Astrocyte (in vitro differentiated cells and primary cell): Measurements from ENCODE around the gene TAF4. TPM values are rescaled to one million over a fixed set of nuclear protein-coding genes. Genes with fewer than 3 reads are reported as not detected.

Experiments
- DNase-seq: peaks from one replicate; pipeline ENCODE4 v3.0.0-alpha.2; 2010; ENCODE audit warnings: low read depth
- FAIRE-seq: peaks from 2 replicates; lab custom pipeline; 2011; peaks lifted over from hg19 to GRCh38; lab: Jason Lieb, UNC
- H2AFZ ChIP-seq: 2 replicates; pipeline ENCODE4 v1.6.0; 2012; ENCODE audit warnings: low read depth, low read length, inconsistent platforms
- H3K27ac ChIP-seq: 2 replicates; pipeline ENCODE4 v1.5.1; 2011; ENCODE audit warnings: low read depth, low read length, inconsistent platforms
- H3K27me3 ChIP-seq: 2 replicates; pipeline ENCODE4 v1.6.0; 2011; ENCODE audit warnings: low read length, inconsistent platforms; ENCODE audit not compliant: insufficient read depth
- H3K36me3 ChIP-seq: 2 replicates; pipeline ENCODE4 v1.5.1; 2011; ENCODE audit warnings: low read length, inconsistent platforms; ENCODE audit not compliant: insufficient read depth
- H3K4me1 ChIP-seq: 2 replicates; pipeline ENCODE4 v1.5.1; 2011; ENCODE audit warnings: low read length, inconsistent platforms; ENCODE audit not compliant: insufficient read depth
- H3K4me2 ChIP-seq: 2 replicates; pipeline ENCODE4 v1.6.0; 2012; ENCODE audit warnings: low read length, inconsistent platforms
- H3K4me3 ChIP-seq: 2 replicates; pipeline ENCODE4 v1.5.1; 2011; ENCODE audit warnings: low read depth, mild to moderate bottlenecking, low read length, inconsistent platforms; ENCODE audit not compliant: insufficient read depth
- H3K79me2 ChIP-seq: 2 replicates; pipeline ENCODE4 v1.6.0; 2012; ENCODE audit warnings: mild to moderate bottlenecking, low read length, inconsistent platforms; ENCODE audit not compliant: insufficient read depth
- H3K9ac ChIP-seq: 2 replicates; pipeline ENCODE4 v1.6.0; 2012; ENCODE audit warnings: mild to moderate bottlenecking, low read length, inconsistent platforms
- H3K9me3 ChIP-seq: 2 replicates; pipeline ENCODE4 v1.5.1; 2012; ENCODE audit warnings: low read depth, mild to moderate bottlenecking, low read length, inconsistent platforms; ENCODE audit not compliant: insufficient read depth
- H4K20me1 ChIP-seq: 2 replicates; pipeline ENCODE4 v1.6.0; 2012; ENCODE audit warnings: low read length, inconsistent platforms; ENCODE audit not compliant: insufficient read depth
- H3K27ac Mint-ChIP-seq: one replicate; pipeline ENCODE4 v1.8.0; 2021; ENCODE audit warnings: mild to moderate bottlenecking, mixed read lengths; ENCODE audit not compliant: unreplicated experiment
- H3K27me3 Mint-ChIP-seq: one replicate; pipeline ENCODE4 v1.8.0; 2021; ENCODE audit warnings: low read depth, mixed read lengths; ENCODE audit not compliant: unreplicated experiment
- H3K36me3 Mint-ChIP-seq: one replicate; pipeline ENCODE4 v1.8.0; 2021; ENCODE audit warnings: low read depth, mixed read lengths; ENCODE audit not compliant: unreplicated experiment
- H3K4me1 Mint-ChIP-seq: one replicate; pipeline ENCODE4 v1.8.0; 2021; ENCODE audit warnings: low read depth, mixed read lengths; ENCODE audit not compliant: unreplicated experiment
- H3K4me3 Mint-ChIP-seq: one replicate; pipeline ENCODE4 v1.8.0; 2021; ENCODE audit warnings: mild to moderate bottlenecking, moderate library complexity, mixed read lengths; ENCODE audit not compliant: unreplicated experiment
- H3K9me3 Mint-ChIP-seq: one replicate; pipeline ENCODE4 v1.8.0; 2021; ENCODE audit warnings: mild to moderate bottlenecking, mixed read lengths; ENCODE audit not compliant: unreplicated experiment
- EZH2 ChIP-seq: IDR thresholded peaks from 2 replicates; pipeline ENCODE4 v1.6.1; 2012; ENCODE audit warnings: mild to moderate bottlenecking, low read length, inconsistent platforms; ENCODE audit not compliant: insufficient read depth
- total RNA-seq: library from RNA; stranded (reverse); gene quantifications from 2 replicates; pipeline ENCODE4 v1.2.1, GENCODE V29; 2021
- TF ChIP-seq, protein P1 (sequence below): IDR thresholded peaks from 2 replicates; pipeline ENCODE4 v1.5.1; 2011; ENCODE audit warnings: low read depth, mild to moderate bottlenecking, inconsistent platforms, low read length, moderate library complexity; ENCODE audit not compliant: insufficient read depth

Gene TAF4
- total RNA-seq, 1 donor from 2014 or later, result 11.8 TPM

DNA sequence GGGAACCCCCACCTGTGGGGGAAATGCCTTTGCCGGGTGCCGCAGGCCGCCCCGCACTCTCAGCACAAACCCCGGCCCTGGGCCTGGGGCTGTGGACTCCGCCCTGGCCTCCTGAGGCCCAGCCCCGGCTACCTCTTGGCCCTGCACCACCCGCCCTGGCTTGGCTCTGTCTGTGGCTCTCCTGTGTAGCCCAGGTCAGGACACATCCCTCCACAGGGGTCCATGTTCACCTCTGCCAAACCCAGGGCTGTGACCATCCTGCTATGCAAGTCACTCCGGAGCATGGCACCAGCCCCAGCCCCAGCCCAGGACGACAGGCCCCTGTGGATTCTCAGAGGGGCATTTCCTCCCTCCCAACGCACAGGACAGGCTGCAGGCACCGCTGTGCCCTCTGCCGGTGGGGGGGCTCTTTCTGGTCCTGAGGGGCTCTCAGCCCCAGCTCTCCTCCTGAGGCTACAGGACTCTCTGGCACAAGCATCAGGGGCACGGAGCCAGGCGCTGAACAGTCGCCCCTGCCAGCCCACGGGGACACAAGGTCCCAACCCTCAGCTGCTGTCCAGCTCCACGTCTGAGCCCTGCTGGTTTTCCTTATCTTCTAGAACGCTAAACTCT lies 45.7 kb downstream of the TAF4 start:
- Mint-ChIP-seq H3K36me3 (no peaks in the 10 kb centered on the region), H3K4me3 (no peak overlapping the region), H3K27me3 (no peaks in the 10 kb centered on the region), H3K4me1 (no peaks in the 10 kb centered on the region), H3K27ac (no peak overlapping the region), H3K9me3 (no peaks in the 10 kb centered on the region)
- Histone ChIP-seq H3K9me3 (no peaks in the 10 kb centered on the region), H3K27me3 (no peaks in the 10 kb centered on the region), H3K79me2 (peaks cover 80% of the 10 kb centered on the region), H3K27ac (no peak overlapping the region), H3K4me3 (no peak overlapping the region), H4K20me1 (peaks cover 91% of the 10 kb centered on the region), H3K4me2 (no peak overlapping the region), H3K4me1 (no peaks in the 10 kb centered on the region), H2AFZ (no peak overlapping the region), H3K9ac (no peak overlapping the region), H3K36me3 (no peaks in the 10 kb centered on the region)
- FAIRE-seq (no peak), DNase-seq (no peak)
- no peak for TF ChIP-seq EZH2
- TF ChIP-seq, protein P1, sequence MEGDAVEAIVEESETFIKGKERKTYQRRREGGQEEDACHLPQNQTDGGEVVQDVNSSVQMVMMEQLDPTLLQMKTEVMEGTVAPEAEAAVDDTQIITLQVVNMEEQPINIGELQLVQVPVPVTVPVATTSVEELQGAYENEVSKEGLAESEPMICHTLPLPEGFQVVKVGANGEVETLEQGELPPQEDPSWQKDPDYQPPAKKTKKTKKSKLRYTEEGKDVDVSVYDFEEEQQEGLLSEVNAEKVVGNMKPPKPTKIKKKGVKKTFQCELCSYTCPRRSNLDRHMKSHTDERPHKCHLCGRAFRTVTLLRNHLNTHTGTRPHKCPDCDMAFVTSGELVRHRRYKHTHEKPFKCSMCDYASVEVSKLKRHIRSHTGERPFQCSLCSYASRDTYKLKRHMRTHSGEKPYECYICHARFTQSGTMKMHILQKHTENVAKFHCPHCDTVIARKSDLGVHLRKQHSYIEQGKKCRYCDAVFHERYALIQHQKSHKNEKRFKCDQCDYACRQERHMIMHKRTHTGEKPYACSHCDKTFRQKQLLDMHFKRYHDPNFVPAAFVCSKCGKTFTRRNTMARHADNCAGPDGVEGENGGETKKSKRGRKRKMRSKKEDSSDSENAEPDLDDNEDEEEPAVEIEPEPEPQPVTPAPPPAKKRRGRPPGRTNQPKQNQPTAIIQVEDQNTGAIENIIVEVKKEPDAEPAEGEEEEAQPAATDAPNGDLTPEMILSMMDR, result no peak

DNA sequence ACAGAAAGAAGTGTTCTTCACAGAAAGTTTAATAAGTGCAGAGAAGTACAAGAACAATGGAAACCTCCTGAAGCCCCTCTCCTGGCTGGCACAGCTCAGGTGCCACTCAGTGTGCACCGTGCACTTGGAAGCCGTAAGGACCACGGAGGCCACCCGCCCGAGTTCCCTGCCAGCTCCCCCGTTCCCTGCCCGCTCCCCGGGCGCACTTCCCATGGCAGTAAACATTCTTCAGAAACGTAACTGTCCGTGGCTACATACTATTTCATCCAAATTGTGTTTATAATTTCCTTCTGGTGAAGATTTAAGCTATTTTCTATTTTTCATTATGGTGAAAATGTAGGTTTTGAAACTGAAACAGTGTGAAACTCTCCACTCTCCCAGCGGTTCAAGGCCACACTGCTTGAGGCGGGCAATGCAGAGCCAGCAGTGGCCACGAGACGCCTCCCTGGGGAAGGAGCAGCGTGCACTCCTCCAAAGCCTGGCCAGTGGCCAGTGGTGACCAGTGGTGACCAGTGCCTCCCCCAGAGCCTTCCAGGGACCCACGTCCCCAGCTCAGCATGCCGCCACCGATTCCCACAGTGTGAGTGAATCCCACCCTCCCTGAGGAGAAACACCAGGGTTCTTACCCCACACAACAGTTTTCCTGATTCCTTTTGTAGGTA lies 46.4 kb downstream of the TAF4 start:
- no peak overlapping the region for H2AFZ ChIP-seq
- Mint-ChIP-seq H3K4me3 (no peak overlapping the region), H3K4me1 (no peaks in the 10 kb centered on the region), H3K27me3 (no peaks in the 10 kb centered on the region), H3K27ac (peak overlapping the region; percentile 58), H3K36me3 (peaks cover 3% of the 10 kb centered on the region), H3K9me3 (no peaks in the 10 kb centered on the region)
- no peaks in the 10 kb centered on the region for H3K4me1 ChIP-seq
- no peaks in the 10 kb centered on the region for H3K36me3 ChIP-seq
- no peak for DNase-seq
- no peaks in the 10 kb centered on the region for H3K27me3 ChIP-seq
- no peak overlapping the region for H3K9ac ChIP-seq
- TF ChIP-seq EZH2, result no peak
- TF ChIP-seq, protein P1, result no peak
- no peak overlapping the region for H3K4me2 ChIP-seq
- H4K20me1 ChIP-seq, result peaks cover 91% of the 10 kb centered on the region
- no peak overlapping the region for H3K27ac ChIP-seq
- no peaks in the 10 kb centered on the region for H3K9me3 ChIP-seq
- H3K79me2 ChIP-seq, result peaks cover 75% of the 10 kb centered on the region
- H3K4me3 ChIP-seq, result no peak overlapping the region
- FAIRE-seq, result no peak
